ENCODE results near the gene AADAC.

- no peak for TF ChIP-seq CTCF (IDR thresholded peaks at IDR 0.05; ENCODE audit: insufficient read depth, low read length)
- TF ChIP-seq REST (IDR thresholded peaks at IDR 0.05; ENCODE audit: insufficient replicate concordance, low read depth): no peak
- TF ChIP-seq POLR2AphosphoS5 (IDR thresholded peaks at IDR 0.05; ENCODE audit: low read depth): no peak
- no peak for TF ChIP-seq GABPA (IDR thresholded peaks at IDR 0.05; ENCODE audit: low read depth)
Measured at GRCh38 chr3:151804267-151804666, 9.6 kb upstream of the AADAC start.

Data from HL-60 (cell line).